ENCODE data around the gene ATPAF1.
A peak's percentile ranks its signal among the peaks of the same experiment; 100 is the strongest.

Gene ATPAF1

GRCh38 chr1:46613661-46614603, 54.2 kb downstream of the ATPAF1 start (continued):
- TF ChIP-seq ZXDB (tag by site-specific recombination; IDR thresholded peaks at IDR 0.05) (no peak), ZNF18 (tag by site-specific recombination; IDR thresholded peaks at IDR 0.05) (no peak), ZFHX2 (tag by site-specific recombination; conservative IDR thresholded peaks at IDR 0.05) (0 out of 2 replicates have a peak, but pooled peaks have one; percentile 7), ZNF654 (tag by site-specific recombination; IDR thresholded peaks at IDR 0.05; ENCODE audit: low read depth) (no peak), PRDM1 (tag by site-specific recombination; IDR thresholded peaks at IDR 0.05) (no peak), GLI4 (tag by site-specific recombination; IDR thresholded peaks at IDR 0.05) (no peak), HOXA7 (CRISPR knock-in tag; IDR thresholded peaks at IDR 0.05; ENCODE audit: borderline replicate concordance) (no peak), ZNF112 (tag by site-specific recombination; IDR thresholded peaks at IDR 0.05) (no peak), ZNF157 (tag by site-specific recombination; IDR thresholded peaks at IDR 0.05) (no peak), ZNF76 (tag by site-specific recombination; IDR thresholded peaks at IDR 0.05; ENCODE audit: borderline replicate concordance, low read depth) (no peak), ZSCAN16 (tag by site-specific recombination; IDR thresholded peaks at IDR 0.05) (no peak), GLIS1 (tag by site-specific recombination; IDR thresholded peaks at IDR 0.05) (peak; percentile 78), ZNF37A (tag by site-specific recombination; IDR thresholded peaks at IDR 0.05) (no peak), ZNF24 (tag by site-specific recombination; IDR thresholded peaks at IDR 0.05) (no peak), MYNN (tag by site-specific recombination; IDR thresholded peaks at IDR 0.05; ENCODE audit: borderline replicate concordance) (no peak), INSM2 (tag by site-specific recombination; IDR thresholded peaks at IDR 0.05) (no peak), ZNF324 (tag by site-specific recombination; IDR thresholded peaks at IDR 0.05) (no peak), ZNF248 (tag by site-specific recombination; IDR thresholded peaks at IDR 0.05) (no peak), ZNF266 (tag by site-specific recombination; IDR thresholded peaks at IDR 0.05; ENCODE audit: low read depth) (no peak), BCL11B (tag by site-specific recombination; IDR thresholded peaks at IDR 0.05; ENCODE audit: low read depth) (no peak)
- TF ChIP-seq, protein P1, sequence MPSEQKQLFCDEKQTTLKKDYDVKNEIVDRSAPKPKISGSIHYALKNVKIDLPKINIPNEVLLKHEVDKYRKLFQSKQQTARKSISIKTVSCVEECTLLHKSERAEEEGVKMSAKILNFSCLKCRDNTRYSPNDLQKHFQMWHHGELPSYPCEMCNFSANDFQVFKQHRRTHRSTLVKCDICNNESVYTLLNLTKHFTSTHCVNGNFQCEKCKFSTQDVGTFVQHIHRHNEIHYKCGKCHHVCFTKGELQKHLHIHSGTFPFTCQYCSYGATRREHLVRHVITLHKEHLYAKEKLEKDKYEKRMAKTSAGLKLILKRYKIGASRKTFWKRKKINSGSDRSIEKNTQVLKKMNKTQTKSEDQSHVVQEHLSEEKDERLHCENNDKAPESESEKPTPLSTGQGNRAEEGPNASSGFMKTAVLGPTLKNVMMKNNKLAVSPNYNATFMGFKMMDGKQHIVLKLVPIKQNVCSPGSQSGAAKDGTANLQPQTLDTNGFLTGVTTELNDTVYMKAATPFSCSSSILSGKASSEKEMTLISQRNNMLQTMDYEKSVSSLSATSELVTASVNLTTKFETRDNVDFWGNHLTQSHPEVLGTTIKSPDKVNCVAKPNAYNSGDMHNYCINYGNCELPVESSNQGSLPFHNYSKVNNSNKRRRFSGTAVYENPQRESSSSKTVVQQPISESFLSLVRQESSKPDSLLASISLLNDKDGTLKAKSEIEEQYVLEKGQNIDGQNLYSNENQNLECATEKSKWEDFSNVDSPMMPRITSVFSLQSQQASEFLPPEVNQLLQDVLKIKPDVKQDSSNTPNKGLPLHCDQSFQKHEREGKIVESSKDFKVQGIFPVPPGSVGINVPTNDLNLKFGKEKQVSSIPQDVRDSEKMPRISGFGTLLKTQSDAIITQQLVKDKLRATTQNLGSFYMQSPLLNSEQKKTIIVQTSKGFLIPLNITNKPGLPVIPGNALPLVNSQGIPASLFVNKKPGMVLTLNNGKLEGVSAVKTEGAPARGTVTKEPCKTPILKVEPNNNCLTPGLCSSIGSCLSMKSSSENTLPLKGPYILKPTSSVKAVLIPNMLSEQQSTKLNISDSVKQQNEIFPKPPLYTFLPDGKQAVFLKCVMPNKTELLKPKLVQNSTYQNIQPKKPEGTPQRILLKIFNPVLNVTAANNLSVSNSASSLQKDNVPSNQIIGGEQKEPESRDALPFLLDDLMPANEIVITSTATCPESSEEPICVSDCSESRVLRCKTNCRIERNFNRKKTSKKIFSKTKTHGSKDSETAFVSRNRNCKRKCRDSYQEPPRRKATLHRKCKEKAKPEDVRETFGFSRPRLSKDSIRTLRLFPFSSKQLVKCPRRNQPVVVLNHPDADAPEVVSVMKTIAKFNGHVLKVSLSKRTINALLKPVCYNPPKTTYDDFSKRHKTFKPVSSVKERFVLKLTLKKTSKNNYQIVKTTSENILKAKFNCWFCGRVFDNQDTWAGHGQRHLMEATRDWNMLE (tag by site-specific recombination; conservative IDR thresholded peaks at IDR 0.05; ENCODE audit: low read depth) = no peak
- TF ChIP-seq, protein P2, sequence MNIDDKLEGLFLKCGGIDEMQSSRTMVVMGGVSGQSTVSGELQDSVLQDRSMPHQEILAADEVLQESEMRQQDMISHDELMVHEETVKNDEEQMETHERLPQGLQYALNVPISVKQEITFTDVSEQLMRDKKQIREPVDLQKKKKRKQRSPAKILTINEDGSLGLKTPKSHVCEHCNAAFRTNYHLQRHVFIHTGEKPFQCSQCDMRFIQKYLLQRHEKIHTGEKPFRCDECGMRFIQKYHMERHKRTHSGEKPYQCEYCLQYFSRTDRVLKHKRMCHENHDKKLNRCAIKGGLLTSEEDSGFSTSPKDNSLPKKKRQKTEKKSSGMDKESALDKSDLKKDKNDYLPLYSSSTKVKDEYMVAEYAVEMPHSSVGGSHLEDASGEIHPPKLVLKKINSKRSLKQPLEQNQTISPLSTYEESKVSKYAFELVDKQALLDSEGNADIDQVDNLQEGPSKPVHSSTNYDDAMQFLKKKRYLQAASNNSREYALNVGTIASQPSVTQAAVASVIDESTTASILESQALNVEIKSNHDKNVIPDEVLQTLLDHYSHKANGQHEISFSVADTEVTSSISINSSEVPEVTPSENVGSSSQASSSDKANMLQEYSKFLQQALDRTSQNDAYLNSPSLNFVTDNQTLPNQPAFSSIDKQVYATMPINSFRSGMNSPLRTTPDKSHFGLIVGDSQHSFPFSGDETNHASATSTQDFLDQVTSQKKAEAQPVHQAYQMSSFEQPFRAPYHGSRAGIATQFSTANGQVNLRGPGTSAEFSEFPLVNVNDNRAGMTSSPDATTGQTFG (tag by site-specific recombination; IDR thresholded peaks at IDR 0.05; ENCODE audit: borderline replicate concordance) = no peak
- TF ChIP-seq, protein P3, sequence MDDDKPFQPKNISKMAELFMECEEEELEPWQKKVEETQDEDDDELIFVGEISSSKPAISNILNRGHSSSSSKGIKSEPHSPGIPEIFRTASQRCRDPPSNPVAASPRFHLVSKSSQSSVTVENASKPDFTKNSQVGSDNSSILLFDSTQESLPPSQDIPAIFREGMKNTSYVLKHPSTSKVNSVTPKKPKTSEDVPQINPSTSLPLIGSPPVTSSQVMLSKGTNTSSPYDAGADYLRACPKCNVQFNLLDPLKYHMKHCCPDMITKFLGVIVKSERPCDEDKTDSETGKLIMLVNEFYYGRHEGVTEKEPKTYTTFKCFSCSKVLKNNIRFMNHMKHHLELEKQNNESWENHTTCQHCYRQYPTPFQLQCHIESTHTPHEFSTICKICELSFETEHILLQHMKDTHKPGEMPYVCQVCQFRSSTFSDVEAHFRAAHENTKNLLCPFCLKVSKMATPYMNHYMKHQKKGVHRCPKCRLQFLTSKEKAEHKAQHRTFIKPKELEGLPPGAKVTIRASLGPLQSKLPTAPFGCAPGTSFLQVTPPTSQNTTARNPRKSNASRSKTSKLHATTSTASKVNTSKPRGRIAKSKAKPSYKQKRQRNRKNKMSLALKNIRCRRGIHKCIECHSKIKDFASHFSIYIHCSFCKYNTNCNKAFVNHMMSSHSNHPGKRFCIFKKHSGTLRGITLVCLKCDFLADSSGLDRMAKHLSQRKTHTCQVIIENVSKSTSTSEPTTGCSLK (tag by site-specific recombination; IDR thresholded peaks at IDR 0.05) = no peak
- TF ChIP-seq, protein P4, sequence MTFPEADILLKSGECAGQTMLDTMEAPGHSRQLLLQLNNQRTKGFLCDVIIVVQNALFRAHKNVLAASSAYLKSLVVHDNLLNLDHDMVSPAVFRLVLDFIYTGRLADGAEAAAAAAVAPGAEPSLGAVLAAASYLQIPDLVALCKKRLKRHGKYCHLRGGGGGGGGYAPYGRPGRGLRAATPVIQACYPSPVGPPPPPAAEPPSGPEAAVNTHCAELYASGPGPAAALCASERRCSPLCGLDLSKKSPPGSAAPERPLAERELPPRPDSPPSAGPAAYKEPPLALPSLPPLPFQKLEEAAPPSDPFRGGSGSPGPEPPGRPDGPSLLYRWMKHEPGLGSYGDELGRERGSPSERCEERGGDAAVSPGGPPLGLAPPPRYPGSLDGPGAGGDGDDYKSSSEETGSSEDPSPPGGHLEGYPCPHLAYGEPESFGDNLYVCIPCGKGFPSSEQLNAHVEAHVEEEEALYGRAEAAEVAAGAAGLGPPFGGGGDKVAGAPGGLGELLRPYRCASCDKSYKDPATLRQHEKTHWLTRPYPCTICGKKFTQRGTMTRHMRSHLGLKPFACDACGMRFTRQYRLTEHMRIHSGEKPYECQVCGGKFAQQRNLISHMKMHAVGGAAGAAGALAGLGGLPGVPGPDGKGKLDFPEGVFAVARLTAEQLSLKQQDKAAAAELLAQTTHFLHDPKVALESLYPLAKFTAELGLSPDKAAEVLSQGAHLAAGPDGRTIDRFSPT (tag by site-specific recombination; IDR thresholded peaks at IDR 0.05) = no peak

All from HEK293 (cell line).